CD4-positive, alpha-beta T cell (primary cell): ENCODE results near the gene RFPL2. TPM values are rescaled to one million over a fixed set of nuclear protein-coding genes. Genes with fewer than 3 reads are reported as not detected.

ENCODE experiments used
- ATAC-seq: fragments of 200-7000 bp; cut with Tn5 transposase; one replicate; pipeline ENCODE4 v1.10.0; 2022; ENCODE audit warnings: mild to moderate bottlenecking; ENCODE audit not compliant: poor library complexity
- CTCF ChIA-PET: fragments of 350-600 bp; sonication (Branson Sonifier 250); formaldehyde crosslinking; loops from one replicate; lab custom pipeline; 2021; ENCODE audit warnings: antibody characterized with exemption, inconsistent platforms; lab: Charles Lee
- POLR2A ChIA-PET: fragments of 350-600 bp; sonication (Branson Sonifier 250); formaldehyde crosslinking; loops from one replicate; lab custom pipeline; 2021; ENCODE audit warnings: antibody characterized with exemption, inconsistent platforms; lab: Charles Lee
- DNase-seq, 14 experiments: peaks; one replicate each; pipeline ENCODE4 v3.0.0-alpha.2; 2013 to 2020; ENCODE audit warnings: mixed read lengths in 2 of 14
- H3K27ac ChIP-seq, 2 donors: one replicate each; pipeline versions ENCODE4 v1.5.1 to v1.7.0; 2013; ENCODE audit warnings: low read length in 2 of 2, low read depth in 1 of 2, mild to moderate bottlenecking in 1 of 2
- H3K27me3 ChIP-seq, 2 experiments: 1 replicate in 1 of 2; 2 replicates in 1 of 2; pipeline versions ENCODE4 v1.6.1 to v1.7.0; 2013; ENCODE audit warnings: low read length in 2 of 2, control low read depth in 1 of 2, mild to moderate bottlenecking in 1 of 2, moderate library complexity in 1 of 2; ENCODE audit not compliant: insufficient read depth in 2 of 2, control insufficient read depth in 1 of 2
- H3K36me3 ChIP-seq: one replicate; pipeline ENCODE4 v1.6.1; 2013; ENCODE audit warnings: low read length, control low read depth; ENCODE audit not compliant: insufficient read depth
- H3K4me1 ChIP-seq: one replicate; pipeline ENCODE4 v1.6.1; 2013; ENCODE audit warnings: low read length, control low read depth; ENCODE audit not compliant: insufficient read depth
- H3K4me3 ChIP-seq: one replicate; pipeline ENCODE4 v1.5.1; 2013; ENCODE audit warnings: mild to moderate bottlenecking, low read length, moderate library complexity
- H3K9me3 ChIP-seq, 2 experiments: 1 replicate in 1 of 2; 2 replicates in 1 of 2; pipeline versions ENCODE4 v1.6.1 to v1.7.0; 2013; ENCODE audit warnings: low read length in 2 of 2, mild to moderate bottlenecking in 2 of 2, control low read depth in 1 of 2, moderate library complexity in 1 of 2; ENCODE audit not compliant: control insufficient read depth in 1 of 2, insufficient read depth in 1 of 2
- H3K27ac Mint-ChIP-seq: one replicate; pipeline ENCODE4 v1.8.0; 2020; ENCODE audit warnings: mixed read lengths
- H3K27me3 Mint-ChIP-seq: one replicate; pipeline ENCODE4 v1.8.0; 2021; ENCODE audit warnings: mixed read lengths
- H3K36me3 Mint-ChIP-seq: one replicate; pipeline ENCODE4 v1.8.0; 2021; ENCODE audit warnings: low read depth, mixed read lengths
- H3K4me1 Mint-ChIP-seq: one replicate; pipeline ENCODE4 v1.8.0; 2021; ENCODE audit warnings: low read depth, mixed read lengths
- H3K4me3 Mint-ChIP-seq: one replicate; pipeline ENCODE4 v1.8.0; 2020; ENCODE audit warnings: mild to moderate bottlenecking, mixed read lengths
- H3K9me3 Mint-ChIP-seq: one replicate; pipeline ENCODE4 v1.8.0; 2020; ENCODE audit warnings: mixed read lengths
- intact Hi-C, 2 experiments: fragments of 100-400 bp; cut with DNase I in 1 of 2; cut with micrococcal nuclease in 1 of 2; formaldehyde crosslinking; loops; one replicate each; pipeline versions ENCODE4 v1.15.1 to v1.9.0; 2023 to 2025; cut with DNase I, micrococcal nuclease
- total RNA-seq, 174 experiments: library from RNA in 2 of 174; stranded (reverse) in 2 of 174; gene quantifications; one replicate each; pipeline ENCODE4 v1.2.3 and lab custom pipeline; 2021 to 2026
- TF ChIP-seq, protein P1 (sequence below): fragments of 200-600 bp; IDR thresholded peaks from one replicate; pipeline ENCODE4 v1.8.0; 2022; ENCODE audit warnings: antibody characterized with exemption, mild to moderate bottlenecking

Gene RFPL2
- total RNA-seq, 2 experiments from 2014 or later: 0.30 to 0.47 TPM

- Mint-ChIP-seq H3K4me3 (no peak overlapping the region), H3K4me1 (no peaks in the 10 kb centered on the region), H3K36me3 (no peaks in the 10 kb centered on the region), H3K27ac (no peak overlapping the region), H3K9me3 (no peaks in the 10 kb centered on the region), H3K27me3 (peaks cover 22% of the 10 kb centered on the region)
- Histone ChIP-seq H3K9me3 (no peaks in the 10 kb centered on the region), H3K4me1 (no peaks in the 10 kb centered on the region), H3K4me3 (no peak overlapping the region), H3K27ac (no peak overlapping the region), H3K36me3 (no peaks in the 10 kb centered on the region), H3K27me3 (peaks cover 0 to 3% of the 10 kb centered on the region in 2 experiments)
- POLR2A ChIA-PET: interaction anchor here (0.6 kb wide), 1 partner anchor 561 kb away, joined by 3 read pairs; the partner anchor contains the start of gene PISD
- intact Hi-C loops: no loop called here
- DNase-seq: no peak
- TF ChIP-seq, protein P1, sequence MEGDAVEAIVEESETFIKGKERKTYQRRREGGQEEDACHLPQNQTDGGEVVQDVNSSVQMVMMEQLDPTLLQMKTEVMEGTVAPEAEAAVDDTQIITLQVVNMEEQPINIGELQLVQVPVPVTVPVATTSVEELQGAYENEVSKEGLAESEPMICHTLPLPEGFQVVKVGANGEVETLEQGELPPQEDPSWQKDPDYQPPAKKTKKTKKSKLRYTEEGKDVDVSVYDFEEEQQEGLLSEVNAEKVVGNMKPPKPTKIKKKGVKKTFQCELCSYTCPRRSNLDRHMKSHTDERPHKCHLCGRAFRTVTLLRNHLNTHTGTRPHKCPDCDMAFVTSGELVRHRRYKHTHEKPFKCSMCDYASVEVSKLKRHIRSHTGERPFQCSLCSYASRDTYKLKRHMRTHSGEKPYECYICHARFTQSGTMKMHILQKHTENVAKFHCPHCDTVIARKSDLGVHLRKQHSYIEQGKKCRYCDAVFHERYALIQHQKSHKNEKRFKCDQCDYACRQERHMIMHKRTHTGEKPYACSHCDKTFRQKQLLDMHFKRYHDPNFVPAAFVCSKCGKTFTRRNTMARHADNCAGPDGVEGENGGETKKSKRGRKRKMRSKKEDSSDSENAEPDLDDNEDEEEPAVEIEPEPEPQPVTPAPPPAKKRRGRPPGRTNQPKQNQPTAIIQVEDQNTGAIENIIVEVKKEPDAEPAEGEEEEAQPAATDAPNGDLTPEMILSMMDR: no peak
- CTCF ChIA-PET: no interaction called here
- no peak for ATAC-seq
Measured at GRCh38 chr22:32222991-32223390, 18.1 kb upstream of the RFPL2 start.

- intact Hi-C loops: no loop called here
- Histone ChIP-seq H3K4me3 (no peak overlapping the region), H3K27ac (no peak overlapping the region), H3K27me3 (peaks cover 3 to 8% of the 10 kb centered on the region in 2 experiments), H3K36me3 (no peaks in the 10 kb centered on the region), H3K9me3 (no peaks in the 10 kb centered on the region), H3K4me1 (no peaks in the 10 kb centered on the region)
- Mint-ChIP-seq H3K27ac (no peak overlapping the region), H3K27me3 (peaks cover 15% of the 10 kb centered on the region), H3K9me3 (no peaks in the 10 kb centered on the region), H3K4me1 (no peaks in the 10 kb centered on the region), H3K4me3 (no peak overlapping the region), H3K36me3 (no peaks in the 10 kb centered on the region)
- DNase-seq (peak in 3 of 14 experiments; percentile 16 to 46 (median 33)), ATAC-seq (no peak)
- CTCF ChIA-PET: interaction anchor here (0.9 kb wide), 1 partner anchor 48 kb away, joined by 3 read pairs; no protein-coding TSS in a partner anchor
- POLR2A ChIA-PET: no interaction called here
- TF ChIP-seq, protein P1: no peak
Measured at GRCh38 chr22:32219026-32219425, 14.2 kb upstream of the RFPL2 start.

DNA sequence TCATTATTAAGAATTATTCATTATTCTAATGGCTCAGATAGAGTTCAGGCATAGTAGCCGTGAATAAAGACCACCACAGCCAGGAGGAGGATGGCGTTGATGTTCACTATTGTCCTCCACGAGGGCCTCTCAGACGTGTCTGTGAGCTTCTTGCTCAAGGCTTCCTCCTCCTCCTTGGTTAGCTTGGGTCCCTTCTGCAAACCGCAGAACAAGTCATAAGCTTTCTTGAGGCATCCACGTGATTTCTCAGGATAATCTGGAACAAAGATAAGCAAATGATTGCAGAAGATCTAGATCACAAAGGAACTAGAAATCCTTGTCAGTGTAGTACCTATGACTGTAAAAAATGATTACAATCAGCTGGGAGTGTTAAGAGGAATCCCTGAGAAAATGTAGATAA lies 13.6 kb upstream of the RFPL2 start:
- Histone ChIP-seq H3K27ac (no peak overlapping the region), H3K36me3 (no peaks in the 10 kb centered on the region), H3K9me3 (no peaks in the 10 kb centered on the region), H3K4me1 (no peaks in the 10 kb centered on the region), H3K4me3 (no peak overlapping the region), H3K27me3 (peaks cover 3 to 8% of the 10 kb centered on the region in 2 experiments)
- POLR2A ChIA-PET: no interaction called here
- ATAC-seq (no peak), DNase-seq (peak in 2 of 14 experiments; percentile 40 to 49)
- no peaks in the 10 kb centered on the region for H3K4me1 Mint-ChIP-seq
- H3K4me3 Mint-ChIP-seq: no peak overlapping the region
- H3K9me3 Mint-ChIP-seq: no peaks in the 10 kb centered on the region
- H3K36me3 Mint-ChIP-seq: no peaks in the 10 kb centered on the region
- peaks cover 11% of the 10 kb centered on the region for H3K27me3 Mint-ChIP-seq
- H3K27ac Mint-ChIP-seq: no peak overlapping the region
- TF ChIP-seq, protein P1: no peak
- intact Hi-C loops: no loop called here
- CTCF ChIA-PET: interaction anchor here (0.9 kb wide), 1 partner anchor 48 kb away, joined by 3 read pairs; no protein-coding TSS in a partner anchor
